GM21737 (cell line): ENCODE results near the gene MZT2A.
"Not testable (repeated sequence)": the region's sequence is repeated elsewhere in the genome, so short reads cannot be mapped to it uniquely, and the experiment has no call there.

Experiments
- ATAC-seq: cut with Tn5 transposase; IDR thresholded peaks from one replicate; pipeline ENCODE4 v1.9.1; 2021; ENCODE audit warnings: mild to moderate bottlenecking, moderate library complexity; ENCODE audit not compliant: unreplicated experiment

The MZT2A gene

GRCh38 chr2:131471624-131472023 is 20.6 kb downstream of the MZT2A start:
- not testable (repeated sequence) for ATAC-seq

- not testable (repeated sequence) for ATAC-seq
Observed at GRCh38 chr2:131470944-131471343, 21.3 kb downstream of the MZT2A start.

- ATAC-seq = not testable (repeated sequence)
Observed at GRCh38 chr2:131467722-131468121, 24.5 kb downstream of the MZT2A start.

- not testable (repeated sequence) for ATAC-seq
Observed at GRCh38 chr2:131454914-131455313, 37.3 kb downstream of the MZT2A start.

- not testable (repeated sequence) for ATAC-seq
Observed at GRCh38 chr2:131451265-131451949, 40.8 kb downstream of the MZT2A start.

GRCh38 chr2:131447981-131448380 is 44.2 kb downstream of the MZT2A start:
- not testable (repeated sequence) for ATAC-seq

GRCh38 chr2:131445896-131446295 is 46.3 kb downstream of the MZT2A start:
- ATAC-seq = no peak

- not testable (repeated sequence) for ATAC-seq
Observed at GRCh38 chr2:131445515-131445797, 46.7 kb downstream of the MZT2A start.

- ATAC-seq = not testable (repeated sequence)
Observed at GRCh38 chr2:131444736-131445514, 47.3 kb downstream of the MZT2A start.

- ATAC-seq = not testable (repeated sequence)
Observed at GRCh38 chr2:131440742-131441468, 51.3 kb downstream of the MZT2A start.
